Measurements from ENCODE around the gene LRRC3C.
"Not testable (repeated sequence)": the region's sequence is repeated elsewhere in the genome, so short reads cannot be mapped to it uniquely, and the experiment has no call there.

Gene LRRC3C

GRCh38 chr17:39946551-39947330 is 19.2 kb downstream of the LRRC3C start:
- no peak for DNase-seq (ENCODE audit: low read depth)

DNA sequence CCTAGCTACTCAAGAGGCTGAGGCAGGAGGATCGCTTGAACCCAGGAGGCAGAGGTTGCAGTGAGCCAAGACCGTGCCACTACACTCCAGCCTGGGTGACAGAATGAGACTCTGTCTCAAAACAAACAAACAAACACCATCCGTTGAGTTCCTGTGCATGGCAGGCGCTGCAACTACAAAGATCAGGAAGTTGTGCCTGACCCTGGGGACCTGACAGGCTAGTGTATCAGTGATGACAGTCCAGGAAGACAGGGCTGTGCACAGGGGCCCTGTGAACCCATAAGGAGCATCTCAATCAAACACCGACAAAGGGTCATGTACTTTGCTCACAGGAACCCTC is 20.9 kb downstream of the LRRC3C start:
- DNase-seq (ENCODE audit: low read depth): not testable (repeated sequence)

- DNase-seq (ENCODE audit: low read depth): no peak
Observed at GRCh38 chr17:39949028-39949427, 21.5 kb downstream of the LRRC3C start.

DNA sequence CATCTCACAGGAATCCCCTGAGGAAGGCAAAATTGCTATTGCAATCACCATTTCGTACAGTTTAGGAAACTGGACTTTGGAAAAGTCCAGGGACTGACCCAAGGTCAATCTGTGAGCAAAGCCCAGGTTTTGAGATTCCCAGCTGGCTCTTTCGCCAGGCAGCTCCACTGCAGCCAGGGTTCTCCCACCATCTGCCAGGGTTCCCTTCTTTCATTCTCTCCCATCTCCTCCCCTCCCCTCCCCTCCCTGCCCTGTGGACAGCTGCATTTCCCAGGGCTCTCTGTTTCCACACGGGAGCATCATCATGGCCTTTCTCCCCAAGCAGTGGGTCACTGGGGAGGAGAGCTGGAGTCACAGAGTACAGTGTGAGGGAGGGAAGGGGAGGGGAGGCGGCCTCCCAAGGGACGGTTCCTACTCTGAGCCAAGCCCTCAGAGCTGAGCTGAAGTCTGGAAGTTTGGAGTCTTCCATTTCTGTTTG is 23.4 kb downstream of the LRRC3C start:
- no peak for DNase-seq (ENCODE audit: low read depth)

GRCh38 chr17:39951924-39952679 is 24.6 kb downstream of the LRRC3C start:
- DNase-seq (ENCODE audit: low read depth): no peak

DNA sequence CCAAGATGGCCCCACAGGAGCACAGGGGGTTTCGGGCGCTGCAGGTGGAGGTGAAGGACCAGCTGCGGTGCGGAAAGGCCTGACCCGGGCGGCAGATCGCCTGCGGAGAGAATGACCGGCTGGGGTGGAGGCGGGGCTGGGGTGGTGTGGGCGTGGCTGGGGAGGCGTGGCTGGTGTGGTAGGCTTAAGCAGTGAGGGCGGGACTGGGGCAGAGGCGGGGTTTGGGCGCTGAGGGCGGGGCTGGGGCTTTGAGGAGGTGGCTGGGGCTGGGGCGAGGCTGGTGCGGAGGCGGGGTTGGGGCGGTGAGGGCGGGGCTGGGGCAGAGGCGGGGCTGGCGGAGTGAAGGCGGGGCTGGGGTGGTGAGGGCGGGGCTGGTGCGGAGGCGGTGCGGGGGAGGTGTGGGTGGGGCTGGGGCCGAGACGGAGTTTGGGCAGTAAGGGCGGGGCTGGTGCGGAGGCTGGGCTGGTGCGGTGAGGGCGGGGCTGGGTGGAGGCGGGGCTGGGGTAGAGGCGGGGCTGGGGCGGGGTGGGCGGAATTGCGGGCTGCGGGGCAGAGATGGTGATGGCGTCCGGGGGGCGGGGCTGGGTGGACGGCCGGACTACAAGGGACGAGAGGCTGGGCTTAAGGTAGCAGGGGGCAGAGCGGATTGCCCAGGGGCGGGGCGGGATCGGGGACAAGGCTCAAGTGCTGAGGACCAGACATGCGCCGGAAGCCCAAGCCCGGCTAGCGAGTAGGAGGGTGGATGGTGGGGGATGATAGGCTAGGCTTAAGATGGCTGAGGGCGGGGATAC is 25.3 kb downstream of the LRRC3C start:
- DNase-seq (ENCODE audit: low read depth): peak; percentile 82

- DNase-seq (ENCODE audit: low read depth): no peak
Observed at GRCh38 chr17:39953471-39953888, 25.9 kb downstream of the LRRC3C start.

GRCh38 chr17:39954876-39955275 is 27.3 kb downstream of the LRRC3C start:
- DNase-seq (ENCODE audit: low read depth): no peak

DNA sequence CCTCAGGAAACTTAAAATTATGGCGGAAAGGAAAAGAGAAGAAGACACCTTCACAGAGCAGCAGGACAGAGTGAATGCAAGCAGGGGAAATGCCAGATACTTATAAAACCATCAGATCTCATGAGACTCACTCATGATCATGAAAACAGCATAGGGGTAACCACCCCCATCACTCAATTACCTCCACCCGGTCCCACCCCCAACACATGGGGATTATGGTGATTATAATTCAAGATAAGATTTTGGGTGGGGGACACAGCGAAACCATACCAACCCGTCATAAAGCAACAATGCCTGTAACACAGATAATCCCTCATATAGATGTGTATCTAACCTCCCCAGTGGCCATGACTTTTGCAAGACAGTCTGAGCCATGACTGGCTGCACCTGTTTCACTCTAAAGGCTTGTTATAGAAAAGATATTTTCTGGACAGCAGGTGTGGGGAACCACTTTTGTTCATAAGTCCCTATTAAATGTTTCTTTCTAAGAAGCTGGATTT is 28.2 kb downstream of the LRRC3C start:
- DNase-seq (ENCODE audit: low read depth): no peak

- DNase-seq (ENCODE audit: low read depth): no peak
Observed at GRCh38 chr17:39960524-39961041, 33.1 kb downstream of the LRRC3C start.

- no peak for DNase-seq (ENCODE audit: low read depth)
Observed at GRCh38 chr17:39962642-39963220, 35.2 kb downstream of the LRRC3C start, which contains the start of gene GSDMA. GSDMA (plus strand) TSS chr17:39963004; CDS start chr17:39965688, 2,684 bp downstream.

DNA sequence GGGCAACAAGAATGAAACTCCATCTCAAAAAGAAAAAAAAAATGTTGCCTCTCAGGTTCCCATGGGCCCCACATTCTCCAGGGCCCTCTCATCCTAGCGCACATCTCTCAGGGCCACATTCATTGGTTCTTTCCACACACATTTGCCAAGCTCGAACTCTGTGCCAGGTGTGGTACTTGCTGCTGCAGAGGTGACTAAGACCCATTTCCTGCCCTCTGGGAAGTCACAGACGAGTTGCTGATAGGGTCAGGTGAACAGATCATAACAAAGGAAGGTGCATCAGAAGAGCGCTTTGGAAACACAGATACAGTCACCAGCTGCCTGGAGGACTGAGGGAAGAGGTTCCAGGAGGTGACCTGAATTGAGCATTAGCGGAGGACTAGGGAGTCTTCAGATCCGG is 36.3 kb downstream of the LRRC3C start:
- no peak for DNase-seq (ENCODE audit: low read depth)

- no peak for DNase-seq (ENCODE audit: low read depth)
Observed at GRCh38 chr17:39965017-39965699, 37.6 kb downstream of the LRRC3C start.

DNA sequence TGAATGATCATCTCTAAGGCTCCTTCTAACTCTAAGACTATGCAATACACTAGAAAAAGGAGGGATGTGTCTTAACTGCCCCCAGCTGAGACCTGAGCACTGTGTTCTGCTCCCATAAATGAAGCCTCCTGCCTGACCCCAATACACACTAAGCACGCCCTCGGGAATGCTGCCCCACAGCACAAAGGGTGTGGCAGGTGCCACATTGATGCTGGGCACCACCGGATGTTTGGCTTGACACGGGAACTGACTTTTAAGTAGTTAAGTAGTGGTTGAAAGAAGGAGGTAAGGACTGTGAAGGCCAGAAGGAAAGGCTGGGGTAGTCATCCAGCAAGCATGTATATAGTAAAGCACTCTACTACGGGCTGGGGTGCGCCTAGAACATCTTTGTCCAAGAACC is 39.2 kb downstream of the LRRC3C start:
- no peak for DNase-seq (ENCODE audit: low read depth)

- no peak for DNase-seq (ENCODE audit: low read depth)
Observed at GRCh38 chr17:39968761-39969160, 41.2 kb downstream of the LRRC3C start.

DNA sequence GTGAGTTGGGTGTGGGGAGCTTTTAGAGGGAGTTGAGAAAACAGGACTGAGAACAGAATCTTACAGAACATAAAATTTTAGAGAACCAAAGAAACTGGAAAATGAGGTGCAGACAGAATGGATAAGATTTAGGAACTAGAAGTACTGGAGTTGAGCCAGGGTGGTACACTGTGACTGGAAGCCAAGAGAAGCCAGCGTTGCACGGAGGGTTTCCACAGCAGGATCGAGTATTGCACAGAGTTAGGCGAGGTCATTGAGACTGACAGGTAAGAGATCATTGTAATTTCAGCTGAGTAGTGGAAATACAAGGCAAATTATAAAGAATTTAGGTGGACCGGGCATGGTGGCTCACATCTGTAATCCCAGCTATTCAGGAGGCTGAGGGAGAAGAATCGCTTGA is 41.8 kb downstream of the LRRC3C start:
- no peak for DNase-seq (ENCODE audit: low read depth)

DNA sequence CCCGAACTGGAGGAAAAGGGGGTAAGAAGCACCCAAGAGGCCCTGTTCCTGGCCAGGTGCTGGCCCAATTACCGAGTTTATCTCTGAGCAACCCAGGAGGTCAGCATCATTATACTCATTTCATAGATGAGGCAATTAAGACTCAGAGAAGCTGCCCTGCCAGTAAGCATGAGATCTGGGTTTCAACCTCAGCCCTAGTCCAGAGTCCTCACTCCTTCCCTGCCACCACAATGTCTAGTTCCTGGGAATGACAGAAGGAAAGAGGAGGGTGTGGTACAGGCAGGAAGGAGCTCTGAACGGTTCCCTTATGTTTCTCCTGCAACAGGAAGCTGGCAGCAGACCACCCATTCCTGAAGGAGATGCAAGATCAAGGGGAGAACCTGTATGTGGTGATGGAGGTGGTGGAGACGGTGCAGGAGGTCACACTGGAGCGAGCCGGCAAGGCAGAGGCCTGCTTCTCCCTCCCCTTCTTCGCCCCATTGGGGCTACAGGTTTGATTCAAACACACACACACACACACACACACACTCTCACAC is 42.7 kb downstream of the LRRC3C start:
- DNase-seq (ENCODE audit: low read depth): no peak

DNA sequence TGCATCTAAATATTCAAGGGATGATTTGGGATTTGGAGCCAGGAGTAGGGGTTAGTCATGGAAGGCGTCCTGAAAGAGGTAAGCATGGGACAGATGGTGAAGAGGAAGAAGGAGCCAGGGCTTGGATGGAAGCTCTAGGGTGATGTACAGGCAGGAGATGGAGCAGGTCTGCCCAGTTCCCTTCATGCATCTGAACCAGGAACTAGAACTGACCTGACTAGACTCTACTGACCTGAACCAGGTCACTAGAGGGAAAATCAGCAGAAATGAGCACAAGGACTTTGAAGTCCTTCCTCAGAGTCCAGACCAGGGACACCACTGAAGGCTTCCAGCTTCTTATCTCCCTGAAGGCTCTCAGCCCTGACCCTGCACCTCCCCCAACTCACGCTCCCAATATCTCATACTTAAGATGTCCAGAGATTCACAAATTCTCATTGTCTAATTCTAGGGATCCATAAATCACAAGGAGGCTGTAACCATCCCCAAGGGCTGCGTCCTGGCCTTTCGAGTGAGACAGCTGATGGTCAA is 43.6 kb downstream of the LRRC3C start:
- DNase-seq (ENCODE audit: low read depth): no peak

DNA sequence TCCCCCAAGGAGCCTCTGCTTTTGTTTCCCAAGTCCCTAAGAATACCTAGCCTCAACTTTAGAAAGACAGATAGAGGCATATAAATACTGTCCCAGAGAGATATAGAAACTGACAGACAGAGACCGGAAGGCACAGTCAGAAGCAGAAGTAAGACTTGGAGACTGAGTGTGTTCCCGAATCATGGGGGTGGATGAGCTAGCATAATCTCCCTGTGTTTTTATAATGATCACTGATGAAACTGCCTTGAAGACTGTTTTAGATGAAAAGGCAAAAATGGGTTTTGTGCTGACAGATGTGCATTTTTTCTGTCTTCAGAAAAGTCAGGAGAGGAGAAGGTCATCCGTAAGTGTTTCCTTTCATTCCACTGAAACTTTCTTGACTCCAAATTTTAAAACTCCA is 44.7 kb downstream of the LRRC3C start:
- DNase-seq (ENCODE audit: low read depth): no peak

- DNase-seq (ENCODE audit: low read depth): no peak
Observed at GRCh38 chr17:39973496-39973895, 46.0 kb downstream of the LRRC3C start.

DNA sequence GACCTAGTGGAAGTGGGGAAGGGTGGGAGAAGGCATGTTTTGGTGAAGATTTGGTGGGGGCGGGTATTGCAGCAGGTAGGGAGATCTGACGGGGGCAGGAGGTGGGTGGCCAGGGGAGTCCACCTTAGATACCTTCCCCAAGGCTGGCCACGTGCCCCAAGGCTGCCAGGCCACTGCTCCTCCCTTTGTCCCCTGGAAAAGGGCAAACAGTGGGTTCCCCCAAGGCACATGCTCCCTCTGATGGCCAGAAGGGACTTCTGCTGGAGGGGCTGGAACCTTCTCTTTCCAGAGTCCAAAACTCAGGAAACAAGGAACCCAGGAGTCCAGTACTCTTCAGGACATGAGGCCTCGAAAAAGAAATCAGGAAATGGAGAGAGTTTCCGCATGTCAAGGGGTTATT is 46.9 kb downstream of the LRRC3C start:
- no peak for DNase-seq (ENCODE audit: low read depth)

Measured in activated T-cell treated with anti-CD3 and anti-CD28 coated beads for 24 hours (primary cell).